Stomach (tissue), 9 donors: ENCODE measurements around the gene MLST8. TPM values are rescaled to one million over a fixed set of nuclear protein-coding genes. Genes with fewer than 3 reads are reported as not detected.

Experiments used
- DNase-seq, 2 donors: peaks; one replicate each; pipeline versions ENCODE4 v3.0.0 to v3.0.0-alpha.2; 2013 to 2019
- H3K27ac ChIP-seq, 5 donors: fragments of 200-600 bp in 4 of 5; sonication (generic) in 4 of 5; one replicate each; pipeline ENCODE4 v1.5.1; 2013 to 2019; ENCODE audit warnings: mild to moderate bottlenecking in 1 of 5, moderate library complexity in 1 of 5
- H3K27me3 ChIP-seq, 3 donors: fragments of 200-600 bp; sonication (generic); one replicate each; pipeline ENCODE4 v1.5.1; 2017 to 2019; ENCODE audit warnings: mixed run types in 1 of 3
- H3K36me3 ChIP-seq, 4 donors: fragments of 200-600 bp; sonication (generic); 1 replicate in 3 of 4; 2 replicates in 1 of 4; pipeline ENCODE4 v1.5.1; 2016 to 2019
- H3K4me1 ChIP-seq, 4 donors: fragments of 200-600 bp; sonication (generic); one replicate each; pipeline ENCODE4 v1.5.1; 2016 to 2019
- H3K4me3 ChIP-seq, 4 donors: fragments of 200-600 bp; sonication (generic) in 3 of 4; one replicate each; pipeline ENCODE4 v1.5.1; 2016 to 2019; ENCODE audit warnings: mild to moderate bottlenecking in 1 of 4
- H3K9me3 ChIP-seq, 4 donors: fragments of 200-600 bp; sonication (generic); one replicate each; pipeline ENCODE4 v1.5.1; 2016 to 2019
- CTCF ChIP-seq, 7 experiments: fragments of 450-650 bp in 4 of 7; fragments of 200-600 bp in 3 of 7; sonication (generic) in 3 of 7; IDR thresholded peaks; one replicate each; pipeline ENCODE4 v1.5.1; 2016 to 2019; ENCODE audit warnings: antibody characterized with exemption in 7 of 7, control low read depth in 2 of 7, mild to moderate bottlenecking in 1 of 7
- EP300 ChIP-seq: sonication (generic); formaldehyde crosslinking; IDR thresholded peaks from one replicate; pipeline ENCODE4 v1.6.1; 2017; ENCODE audit warnings: antibody characterized with exemption
- POLR2A ChIP-seq, 4 donors: fragments of 450-650 bp; IDR thresholded peaks; one replicate each; pipeline ENCODE4 v1.6.1; 2016; ENCODE audit warnings: antibody characterized with exemption in 4 of 4, control low read depth in 2 of 4, mild to moderate bottlenecking in 1 of 4, moderate library complexity in 1 of 4
- POLR2AphosphoS5 ChIP-seq, 3 donors: sonication (generic); formaldehyde crosslinking; IDR thresholded peaks; one replicate each; pipeline ENCODE4 v1.6.1; 2016; ENCODE audit warnings: antibody characterized with exemption in 3 of 3
- WGBS, 5 donors: extraction: QIAGEN DNeasy Blood & Tissue Kit in 3 of 5; methylation state at CpG; one replicate each; pipeline versions ENCODE4 v1.1.5 to v1.1.7; 2013 to 2018; 5-methylcytosine and 5-hydroxymethylcytosine counted together
- intact Hi-C: fragments of 100-400 bp; cut with DNase I; formaldehyde crosslinking; loops from one replicate; pipeline ENCODE4 v1.15.1; 2023; ENCODE audit warnings: low total_unique reads
- polyA plus RNA-seq, 3 donors: library from polyadenylated mRNA; stranded (reverse); fragments of 200-250 nt; gene quantifications; one replicate each; pipeline ENCODE4 v1.2.3, GENCODE V29; 2013
- total RNA-seq, 5 donors: library from RNA; depleted of rRNA; stranded (reverse); fragments of >200 nt; gene quantifications; one replicate each; pipeline versions ENCODE4 v1.1.0 to v1.2.3, GENCODE V29; 2014 to 2016
- donor health status: healthy with polysubstance abuse.
- donor health status: Bipolar disorder and iron deficiency.
- donor health status: healthy.

Gene MLST8
- total and polyA plus RNA-seq, 8 donors = 7.5 to 235 (median 55.8) TPM

- H3K4me1 ChIP-seq = peaks cover 18 to 32% (median 24%) of the 10 kb centered on the region in 4 donors
- H3K36me3 ChIP-seq = peaks cover 54 to 67% (median 64%) of the 10 kb centered on the region in 4 donors
- 76 to 94% (median 91%) methylated on average over 8 to 18 of the region's 18 CpGs for WGBS, 5 donors
- H3K27me3 ChIP-seq = peaks cover 5 to 45% (median 28%) of the 10 kb centered on the region in 3 donors
- intact Hi-C loops = no loop called here
- H3K4me3 ChIP-seq = no peak overlapping the region
- no peaks in the 10 kb centered on the region for H3K9me3 ChIP-seq
- no peak overlapping the region for H3K27ac ChIP-seq
- no peak for DNase-seq
- TF ChIP-seq POLR2AphosphoS5 (IDR thresholded peaks at IDR 0.05) (no peak), CTCF (IDR thresholded peaks at IDR 0.05) (no peak), POLR2A (IDR thresholded peaks at IDR 0.05) (no peak), EP300 (no peak)
Observed at GRCh38 chr16:2234813-2235170, 29.5 kb downstream of the MLST8 start.

- Histone ChIP-seq H3K27me3 (peaks cover 5 to 45% (median 28%) of the 10 kb centered on the region in 3 donors), H3K4me3 (no peak overlapping the region), H3K27ac (no peak overlapping the region), H3K4me1 (peaks cover 18 to 32% (median 24%) of the 10 kb centered on the region in 4 donors), H3K36me3 (peaks cover 49 to 67% (median 62%) of the 10 kb centered on the region in 4 donors), H3K9me3 (no peaks in the 10 kb centered on the region)
- no peak for TF ChIP-seq POLR2A (IDR thresholded peaks at IDR 0.05)
- no peak for TF ChIP-seq POLR2AphosphoS5 (IDR thresholded peaks at IDR 0.05)
- TF ChIP-seq EP300 = no peak
- TF ChIP-seq CTCF (IDR thresholded peaks at IDR 0.05) = no peak
- intact Hi-C loops = no loop called here
- no peak for DNase-seq
- WGBS, 5 donors = 84 to 97% (median 94%) methylated on average over 23 to 28 of the region's 28 CpGs
Observed at GRCh38 chr16:2235234-2235651, 30.0 kb downstream of the MLST8 start.

GRCh38 chr16:2235695-2236336, 30.6 kb downstream of the MLST8 start:
- no peak for TF ChIP-seq POLR2AphosphoS5 (IDR thresholded peaks at IDR 0.05)
- Histone ChIP-seq H3K9me3 (no peaks in the 10 kb centered on the region), H3K27ac (no peak overlapping the region), H3K4me3 (peak overlapping the region in 1 of 4 donors; percentile 34), H3K36me3 (peaks cover 43 to 67% (median 62%) of the 10 kb centered on the region in 4 donors), H3K4me1 (peaks cover 18 to 32% (median 24%) of the 10 kb centered on the region in 4 donors), H3K27me3 (peaks cover 5 to 45% (median 28%) of the 10 kb centered on the region in 3 donors)
- no peak for DNase-seq
- intact Hi-C loops = no loop called here
- 62 to 74% (median 69%) methylated on average over 16 to 19 of the region's 19 CpGs for WGBS, 5 donors

GRCh38 chr16:2236337-2237101, 31.3 kb downstream of the MLST8 start, which contains the start of gene DNASE1L2:
DNASE1L2 (plus strand) TSS chr16:2236444; CDS start chr16:2236817, 373 bp downstream.
- peak; percentile 47 to 73 for DNase-seq
- H3K4me3 ChIP-seq = peak within 1 kb of the TSS; percentile 9 to 34 (median 24)
- peaks cover 38 to 66% (median 62%) of the 10 kb centered on the region in 4 donors for H3K36me3 ChIP-seq
- 2 to 11% (median 7%) methylated on average over 25 to 64 of the region's 64 CpGs for WGBS, 5 donors
- intact Hi-C loops = no loop called here
- no peak within 1 kb of the TSS for H3K27ac ChIP-seq
- H3K27me3 ChIP-seq = peaks cover 5 to 45% (median 28%) of the 10 kb centered on the region in 3 donors
- no peaks in the 10 kb centered on the region for H3K9me3 ChIP-seq
- peaks cover 18 to 32% (median 24%) of the 10 kb centered on the region in 4 donors for H3K4me1 ChIP-seq
- TF ChIP-seq POLR2AphosphoS5 (IDR thresholded peaks at IDR 0.05) (no peak), POLR2A (IDR thresholded peaks at IDR 0.05) (no peak), EP300 (no peak), CTCF (IDR thresholded peaks at IDR 0.05) (no peak)
